Panc1 (cell line): Measurements from ENCODE around the gene DOCK1.

Source experiments
- POLR2AphosphoS5 ChIP-seq: IDR thresholded peaks from 2 replicates; pipeline ENCODE4 v1.6.1; 2012; ENCODE audit warnings: mild to moderate bottlenecking, low read depth, low read length, moderate library complexity
- SIN3A ChIP-seq: IDR thresholded peaks from 2 replicates; pipeline ENCODE4 v1.6.1; 2012; ENCODE audit warnings: low read depth, mild to moderate bottlenecking, low read length, moderate library complexity, borderline replicate concordance; ENCODE audit not compliant: insufficient read depth
- TCF7L2 ChIP-seq: IDR thresholded peaks from 2 replicates; pipeline ENCODE4 v1.6.1; 2011; ENCODE audit warnings: mild to moderate bottlenecking, low read depth, low read length, inconsistent platforms
- TF ChIP-seq, protein P1 (sequence below): fragments of 450-650 bp; IDR thresholded peaks from 2 replicates; pipeline ENCODE4 v1.5.1; 2017; ENCODE audit warnings: mild to moderate bottlenecking
- TF ChIP-seq, protein P2 (sequence below), 2 experiments: IDR thresholded peaks; 2 replicates each; pipeline ENCODE4 v1.6.1; 2011 to 2012; ENCODE audit warnings: low read depth in 2 of 2, control low read depth in 1 of 2, low read length in 1 of 2, mild to moderate bottlenecking in 1 of 2, moderate library complexity in 1 of 2; ENCODE audit not compliant: insufficient read depth in 1 of 2

DNA sequence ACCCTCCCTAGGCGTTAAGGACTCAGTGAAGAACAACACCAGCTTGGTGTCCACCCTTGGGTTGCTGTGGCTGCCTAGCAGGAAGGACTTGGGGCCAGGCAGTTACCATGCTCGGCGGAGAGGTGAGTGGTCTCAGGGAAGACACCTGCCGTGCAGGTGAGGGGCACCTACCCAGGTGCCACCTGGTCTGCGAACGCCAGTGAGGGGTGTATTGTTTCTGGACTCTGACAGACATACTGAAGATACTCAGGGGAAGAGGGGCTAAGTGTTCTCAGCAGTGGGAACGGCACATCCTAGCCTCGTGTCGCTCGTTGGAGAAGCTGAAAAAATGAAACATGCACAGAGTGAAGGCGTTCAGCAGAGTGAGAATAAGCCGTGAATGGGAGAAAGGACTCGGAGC is 22.6 kb downstream of the DOCK1 start:
- TF ChIP-seq, protein P1, sequence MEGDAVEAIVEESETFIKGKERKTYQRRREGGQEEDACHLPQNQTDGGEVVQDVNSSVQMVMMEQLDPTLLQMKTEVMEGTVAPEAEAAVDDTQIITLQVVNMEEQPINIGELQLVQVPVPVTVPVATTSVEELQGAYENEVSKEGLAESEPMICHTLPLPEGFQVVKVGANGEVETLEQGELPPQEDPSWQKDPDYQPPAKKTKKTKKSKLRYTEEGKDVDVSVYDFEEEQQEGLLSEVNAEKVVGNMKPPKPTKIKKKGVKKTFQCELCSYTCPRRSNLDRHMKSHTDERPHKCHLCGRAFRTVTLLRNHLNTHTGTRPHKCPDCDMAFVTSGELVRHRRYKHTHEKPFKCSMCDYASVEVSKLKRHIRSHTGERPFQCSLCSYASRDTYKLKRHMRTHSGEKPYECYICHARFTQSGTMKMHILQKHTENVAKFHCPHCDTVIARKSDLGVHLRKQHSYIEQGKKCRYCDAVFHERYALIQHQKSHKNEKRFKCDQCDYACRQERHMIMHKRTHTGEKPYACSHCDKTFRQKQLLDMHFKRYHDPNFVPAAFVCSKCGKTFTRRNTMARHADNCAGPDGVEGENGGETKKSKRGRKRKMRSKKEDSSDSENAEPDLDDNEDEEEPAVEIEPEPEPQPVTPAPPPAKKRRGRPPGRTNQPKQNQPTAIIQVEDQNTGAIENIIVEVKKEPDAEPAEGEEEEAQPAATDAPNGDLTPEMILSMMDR, result no peak
- TF ChIP-seq POLR2AphosphoS5 (no peak), SIN3A (no peak), TCF7L2 (no peak)
- TF ChIP-seq, protein P2, sequence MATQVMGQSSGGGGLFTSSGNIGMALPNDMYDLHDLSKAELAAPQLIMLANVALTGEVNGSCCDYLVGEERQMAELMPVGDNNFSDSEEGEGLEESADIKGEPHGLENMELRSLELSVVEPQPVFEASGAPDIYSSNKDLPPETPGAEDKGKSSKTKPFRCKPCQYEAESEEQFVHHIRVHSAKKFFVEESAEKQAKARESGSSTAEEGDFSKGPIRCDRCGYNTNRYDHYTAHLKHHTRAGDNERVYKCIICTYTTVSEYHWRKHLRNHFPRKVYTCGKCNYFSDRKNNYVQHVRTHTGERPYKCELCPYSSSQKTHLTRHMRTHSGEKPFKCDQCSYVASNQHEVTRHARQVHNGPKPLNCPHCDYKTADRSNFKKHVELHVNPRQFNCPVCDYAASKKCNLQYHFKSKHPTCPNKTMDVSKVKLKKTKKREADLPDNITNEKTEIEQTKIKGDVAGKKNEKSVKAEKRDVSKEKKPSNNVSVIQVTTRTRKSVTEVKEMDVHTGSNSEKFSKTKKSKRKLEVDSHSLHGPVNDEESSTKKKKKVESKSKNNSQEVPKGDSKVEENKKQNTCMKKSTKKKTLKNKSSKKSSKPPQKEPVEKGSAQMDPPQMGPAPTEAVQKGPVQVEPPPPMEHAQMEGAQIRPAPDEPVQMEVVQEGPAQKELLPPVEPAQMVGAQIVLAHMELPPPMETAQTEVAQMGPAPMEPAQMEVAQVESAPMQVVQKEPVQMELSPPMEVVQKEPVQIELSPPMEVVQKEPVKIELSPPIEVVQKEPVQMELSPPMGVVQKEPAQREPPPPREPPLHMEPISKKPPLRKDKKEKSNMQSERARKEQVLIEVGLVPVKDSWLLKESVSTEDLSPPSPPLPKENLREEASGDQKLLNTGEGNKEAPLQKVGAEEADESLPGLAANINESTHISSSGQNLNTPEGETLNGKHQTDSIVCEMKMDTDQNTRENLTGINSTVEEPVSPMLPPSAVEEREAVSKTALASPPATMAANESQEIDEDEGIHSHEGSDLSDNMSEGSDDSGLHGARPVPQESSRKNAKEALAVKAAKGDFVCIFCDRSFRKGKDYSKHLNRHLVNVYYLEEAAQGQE (IDR thresholded peaks at IDR 0.05; ENCODE audit: insufficient read depth in 1 of 2, low read depth in 2 of 2, low read length in 1 of 2), result no peak
